K562 (cell line): ENCODE measurements around the gene ALDH7A1. TPM values are rescaled to one million over a fixed set of nuclear protein-coding genes. Genes with fewer than 3 reads are reported as not detected.

ENCODE experiments used
- ATAC-seq: fragments of 200-7000 bp; cut with Tn5 transposase; 3 replicates; pipeline ENCODE4 v1.9.1; 2020; ENCODE audit warnings: moderate library complexity
- BruUV-seq: library from RNA; stranded (reverse); fragments of 400-500 nt; replicated peaks from 2 replicates; lab custom pipeline; 2021; lab: Mats Ljungman, UMichigan
- CTCF ChIA-PET: fragments of 300-600 bp; formaldehyde crosslinking; extraction: SDS; loops from one replicate; lab custom pipeline; 2021; ENCODE audit warnings: low intra/inter-chr PET ratio; lab: Yijun Ruan, JAX
- POLR2A ChIA-PET: fragments of 300-600, 350-650 bp; sonication (Branson Sonifier 250); formaldehyde crosslinking; extraction: SDS; loops from one replicate; lab custom pipeline; 2021; ENCODE audit warnings: antibody characterized with exemption, inconsistent platforms; lab: Yijun Ruan, JAX
- DNase-seq, 4 experiments: peaks; one replicate each; pipeline versions ENCODE4 v3.0.0 to v3.0.0-alpha.2; 2011 to 2018; ENCODE audit warnings: low spot score in 3 of 4, mixed read lengths in 3 of 4; ENCODE audit errors: extremely low read depth in 1 of 4
- FAIRE-seq: peaks from 2 replicates; lab custom pipeline; 2011; peaks lifted over from hg19 to GRCh38; lab: Jason Lieb, UNC
- H2AFZ ChIP-seq: 2 replicates; pipeline ENCODE4 v1.6.0; 2011; ENCODE audit warnings: low read depth, low read length, control low read depth, inconsistent platforms
- H3K27ac ChIP-seq: fragments of 200-600 bp; 3 replicates; pipeline ENCODE4 v1.8.0; 2011; ENCODE audit warnings: low read depth, mild to moderate bottlenecking, control low read depth, inconsistent platforms, low read length, moderate library complexity, mixed read lengths; ENCODE audit errors: extremely low read depth
- H3K27me3 ChIP-seq, 2 experiments: fragments of 300-600 bp in 1 of 2; 2 replicates in 1 of 2; 3 replicates in 1 of 2; pipeline versions ENCODE4 v1.6.0 to v1.8.0; 2011; ENCODE audit warnings: inconsistent platforms in 2 of 2, low read length in 2 of 2, mild to moderate bottlenecking in 1 of 2, mixed read lengths in 1 of 2, moderate library complexity in 1 of 2; ENCODE audit not compliant: control insufficient read depth in 2 of 2, insufficient read depth in 2 of 2
- H3K36me3 ChIP-seq: fragments of 300-600 bp; 3 replicates; pipeline ENCODE4 v1.8.0; 2011; ENCODE audit warnings: mild to moderate bottlenecking, low read length, inconsistent platforms; ENCODE audit not compliant: control insufficient read depth, insufficient read depth
- H3K4me1 ChIP-seq, 2 experiments: fragments of 200-600 bp in 1 of 2; replicated peaks in 1 of 2; 2 replicates in 1 of 2; 3 replicates in 1 of 2; pipeline versions ENCODE4 v1.5.1 to v1.8.0; 2011; ENCODE audit warnings: inconsistent platforms in 2 of 2, low read length in 2 of 2, mild to moderate bottlenecking in 1 of 2, mixed read lengths in 1 of 2, moderate library complexity in 1 of 2; ENCODE audit not compliant: control insufficient read depth in 2 of 2, insufficient read depth in 2 of 2
- H3K4me2 ChIP-seq: 2 replicates; pipeline ENCODE4 v1.6.1; 2011; ENCODE audit warnings: low read length, control low read depth, inconsistent platforms, mixed read lengths; ENCODE audit not compliant: insufficient read depth
- H3K4me3 ChIP-seq: fragments of 200-600 bp; sonication (generic), shearing (Covaris generic); 2 replicates; pipeline ENCODE4 v1.5.1; 2016; ENCODE audit warnings: control low read depth, inconsistent platforms
- H3K79me2 ChIP-seq: fragments of 200-600 bp; 3 replicates; pipeline ENCODE4 v1.8.0; 2011; ENCODE audit warnings: low read length, inconsistent platforms; ENCODE audit not compliant: control insufficient read depth, insufficient read depth
- H3K9ac ChIP-seq, 2 experiments: 2 replicates each; pipeline versions ENCODE4 v1.6.0 to v1.6.1; 2011; ENCODE audit warnings: low read depth in 2 of 2, low read length in 2 of 2, control low read depth in 1 of 2, inconsistent platforms in 1 of 2, mild to moderate bottlenecking in 1 of 2, mixed read lengths in 1 of 2; ENCODE audit not compliant: insufficient read depth in 1 of 2
- H3K9me1 ChIP-seq: one replicate; pipeline ENCODE4 v1.6.0; 2011; ENCODE audit warnings: inconsistent platforms, mild to moderate bottlenecking, low read length, moderate library complexity; ENCODE audit not compliant: control insufficient read depth, insufficient read depth
- H3K9me3 ChIP-seq: replicated peaks from 2 replicates; pipeline ENCODE4 v1.5.1; 2011; ENCODE audit warnings: low read depth, low read length, inconsistent platforms; ENCODE audit not compliant: control insufficient read depth, insufficient read depth
- H4K20me1 ChIP-seq: replicated peaks from 2 replicates; pipeline ENCODE4 v1.6.1; 2011; ENCODE audit warnings: low read length, inconsistent platforms, mixed read lengths; ENCODE audit not compliant: control insufficient read depth, insufficient read depth
- CBFA2T3 ChIP-seq: fragments of 450-650 bp; IDR thresholded peaks from 2 replicates; pipeline ENCODE4 v1.6.1; 2017
- CHCHD3 ChIP-seq: fragments of 250-450 bp; sonication (Bioruptor Pico); IDR thresholded peaks from 2 replicates; pipeline ENCODE4 v2.1.2; 2022; ENCODE audit warnings: mild to moderate bottlenecking
- E4F1 ChIP-seq: fragments of 250-450 bp; sonication (Bioruptor Pico); IDR thresholded peaks from 2 replicates; pipeline ENCODE4 v1.5.0; 2021; ENCODE audit warnings: mild to moderate bottlenecking, borderline replicate concordance
- NFRKB ChIP-seq: fragments of 450-650 bp; IDR thresholded peaks from 2 replicates; pipeline ENCODE4 v1.6.1; 2016; ENCODE audit warnings: low read depth
- NR2C1 ChIP-seq, 2 experiments: fragments of 450-650 bp; IDR thresholded peaks; 2 replicates each; pipeline ENCODE4 v1.6.1; 2017; ENCODE audit warnings: mild to moderate bottlenecking in 2 of 2, antibody characterized with exemption in 1 of 2, inconsistent platforms in 1 of 2, missing compliant biosample characterization in 1 of 2, missing genetic modification characterization in 1 of 2
- POLR2A ChIP-seq: fragments of 450-650 bp; conservative IDR thresholded peaks from 2 replicates; pipeline ENCODE4 v1.6.1; 2016
- PRDM10 ChIP-seq: fragments of 450-650 bp; IDR thresholded peaks from 2 replicates; pipeline ENCODE4 v1.6.1; 2018; ENCODE audit not compliant: partially characterized antibody
- ZNF224 ChIP-seq: sonication (generic); formaldehyde crosslinking; IDR thresholded peaks from 2 replicates; pipeline ENCODE4 v1.8.0; 2022; ENCODE audit warnings: mild to moderate bottlenecking, missing genetic modification reagents
- ZNF398 ChIP-seq: fragments of 250-450 bp; sonication (Bioruptor Pico); IDR thresholded peaks from 2 replicates; pipeline ENCODE4 v1.8.0; 2021; ENCODE audit warnings: moderate library complexity, mild to moderate bottlenecking, inconsistent platforms
- ZNF717 ChIP-seq: fragments of 250-450 bp; sonication (Bioruptor Pico); IDR thresholded peaks from 2 replicates; pipeline ENCODE4 v1.5.0; 2021
- in situ Hi-C: fragments of 300-500 bp; cut with MboI; formaldehyde crosslinking; loops from 4 replicates; pipeline ENCODE4 v1.15.0; 2018; ENCODE audit warnings: inconsistent platforms, mixed read lengths
- intact Hi-C: fragments of 100-400 bp; cut with micrococcal nuclease; formaldehyde crosslinking; loops from 2 replicates; pipeline ENCODE4 v1.14.2; 2022
- polyA plus RNA-seq, 8 experiments: library from polyadenylated mRNA; depleted of rRNA in 4 of 8; stranded (reverse) in 5 of 8; unstranded in 3 of 8; fragments of >200 nt; fragmentation: Nextera tagmentation in 2 of 8; fragmentation: Illumina TruSeq in 1 of 8; extraction: Ambion mirVana in 2 of 8; extraction: Trizol in 1 of 8; gene quantifications; 2 replicates each; pipeline versions ENCODE4 v1.2.1 to v1.2.3, GENCODE V29; 2011 to 2014; ENCODE audit warnings: inconsistent platforms in 1 of 8, missing spikeins in 1 of 8
- total RNA-seq, 7 experiments: library from RNA; depleted of rRNA in 6 of 7; stranded (reverse); fragments of >200 nt in 6 of 7; fragmentation: Illumina TruSeq in 2 of 7; extraction: Trizol in 2 of 7; gene quantifications; 2 replicates each; pipeline versions ENCODE4 v1.2.1 to v1.2.3, GENCODE V29; 2011 to 2021; ENCODE audit warnings: low replicate concordance in 1 of 7
- TF ChIP-seq, protein P1 (sequence below): fragments of 250-450 bp; sonication (Bioruptor Pico); IDR thresholded peaks from 2 replicates; pipeline ENCODE4 v1.5.0; 2022; ENCODE audit warnings: mild to moderate bottlenecking
- TF ChIP-seq, protein P2 (sequence below): fragments of 450-650 bp; formaldehyde crosslinking; IDR thresholded peaks from 2 replicates; pipeline ENCODE4 v1.4.0; 2022; ENCODE audit warnings: missing genetic modification characterization

ALDH7A1 gene
- total and polyA plus RNA-seq, 9 of the 15 experiments (the other 6 are each of a cell fraction or from before 2014, with no cell fraction given) = 0.04 to 0.49 TPM; not detected in 7

GRCh38 chr5:126521130-126521529, 73.9 kb downstream of the ALDH7A1 start:
- BruUV-seq = no TSS peak
- Histone ChIP-seq H3K4me2 (no peak overlapping the region), H3K27me3 (no peaks in the 10 kb centered on the region), H3K9me3 (no peaks in the 10 kb centered on the region), H3K4me1 (peaks cover 15 to 28% of the 10 kb centered on the region in 2 experiments), H3K4me3 (no peak overlapping the region), H2AFZ (peak overlapping the region; percentile 56), H3K79me2 (no peaks in the 10 kb centered on the region), H4K20me1 (no peaks in the 10 kb centered on the region), H3K9ac (no peak overlapping the region), H3K36me3 (no peaks in the 10 kb centered on the region; the same call in 2 of the 3 replicates), H3K9me1 (no peaks in the 10 kb centered on the region), H3K27ac (no peak overlapping the region)
- ATAC-seq (peak; percentile 24; the same call in 1 of the 3 replicates), DNase-seq (no peak), FAIRE-seq (no peak)
- intact Hi-C loops = no loop called here
- ChIA-PET CTCF (no interaction called here), POLR2A (interaction anchor here (0.9 to 2.3 kb wide), 2 partner anchors 9 to 11 kb away, joined by 4 to 7 read pairs; no protein-coding TSS in a partner anchor)
- TF ChIP-seq, protein P1, sequence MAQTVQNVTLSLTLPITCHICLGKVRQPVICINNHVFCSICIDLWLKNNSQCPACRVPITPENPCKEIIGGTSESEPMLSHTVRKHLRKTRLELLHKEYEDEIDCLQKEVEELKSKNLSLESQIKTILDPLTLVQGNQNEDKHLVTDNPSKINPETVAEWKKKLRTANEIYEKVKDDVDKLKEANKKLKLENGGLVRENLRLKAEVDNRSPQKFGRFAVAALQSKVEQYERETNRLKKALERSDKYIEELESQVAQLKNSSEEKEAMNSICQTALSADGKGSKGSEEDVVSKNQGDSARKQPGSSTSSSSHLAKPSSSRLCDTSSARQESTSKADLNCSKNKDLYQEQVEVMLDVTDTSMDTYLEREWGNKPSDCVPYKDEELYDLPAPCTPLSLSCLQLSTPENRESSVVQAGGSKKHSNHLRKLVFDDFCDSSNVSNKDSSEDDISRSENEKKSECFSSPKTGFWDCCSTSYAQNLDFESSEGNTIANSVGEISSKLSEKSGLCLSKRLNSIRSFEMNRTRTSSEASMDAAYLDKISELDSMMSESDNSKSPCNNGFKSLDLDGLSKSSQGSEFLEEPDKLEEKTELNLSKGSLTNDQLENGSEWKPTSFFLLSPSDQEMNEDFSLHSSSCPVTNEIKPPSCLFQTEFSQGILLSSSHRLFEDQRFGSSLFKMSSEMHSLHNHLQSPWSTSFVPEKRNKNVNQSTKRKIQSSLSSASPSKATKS = no peak
- TF ChIP-seq POLR2A = no peak
- TF ChIP-seq ZNF717 (CRISPR knock-in tag) = no peak
- no peak for TF ChIP-seq PRDM10
- TF ChIP-seq E4F1 (CRISPR knock-in tag) = no peak
- TF ChIP-seq NR2C1 (IDR thresholded peaks at IDR 0.05) = no peak
- no peak for TF ChIP-seq NR2C1 (tag; IDR thresholded peaks at IDR 0.05)
- TF ChIP-seq ZNF224 = no peak
- no peak for TF ChIP-seq CBFA2T3
- TF ChIP-seq CHCHD3 = no peak
- TF ChIP-seq NFRKB = no peak
- TF ChIP-seq, protein P2, sequence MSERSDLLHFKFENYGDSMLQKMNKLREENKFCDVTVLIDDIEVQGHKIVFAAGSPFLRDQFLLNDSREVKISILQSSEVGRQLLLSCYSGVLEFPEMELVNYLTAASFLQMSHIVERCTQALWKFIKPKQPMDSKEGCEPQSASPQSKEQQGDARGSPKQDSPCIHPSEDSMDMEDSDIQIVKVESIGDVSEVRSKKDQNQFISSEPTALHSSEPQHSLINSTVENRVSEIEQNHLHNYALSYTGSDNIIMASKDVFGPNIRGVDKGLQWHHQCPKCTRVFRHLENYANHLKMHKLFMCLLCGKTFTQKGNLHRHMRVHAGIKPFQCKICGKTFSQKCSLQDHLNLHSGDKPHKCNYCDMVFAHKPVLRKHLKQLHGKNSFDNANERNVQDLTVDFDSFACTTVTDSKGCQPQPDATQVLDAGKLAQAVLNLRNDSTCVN (CRISPR knock-in tag) = no peak
- TF ChIP-seq ZNF398 (CRISPR knock-in tag) = no peak
- in situ Hi-C loops = no loop called here
